Stimulated activated CD8-positive, alpha-beta memory T cell treated with anti-CD3 and anti-CD28 coated beads, Interleukin-15, amount 100 ng/mL, for 48 hours (primary cell): ENCODE data around the gene CLOCK.

Experiments used
- DNase-seq, 2 donors: peaks; one replicate each; pipeline ENCODE4 v3.0.0-alpha.2; 2020; ENCODE audit warnings: low read depth in 2 of 2

The CLOCK gene

DNA sequence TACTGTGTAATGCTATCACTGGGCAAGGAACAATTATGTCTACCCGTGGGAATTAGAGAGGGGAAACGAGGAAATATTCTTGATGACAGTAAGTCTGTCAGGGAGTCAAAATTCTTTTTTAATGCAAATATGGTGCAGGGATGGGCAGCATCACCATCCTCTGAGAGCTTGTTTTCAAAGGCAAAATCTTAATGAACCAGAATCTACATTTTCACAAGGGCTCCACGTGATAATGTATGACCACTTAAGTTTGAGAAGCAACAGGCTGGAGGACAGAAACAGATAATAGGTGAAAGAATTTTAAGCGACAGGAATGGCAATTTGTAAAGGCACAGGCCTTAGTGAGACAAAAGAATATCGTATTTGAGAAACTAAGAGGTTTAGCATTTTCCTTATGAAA, 63.4 kb downstream of the CLOCK start:
- no peak for DNase-seq

DNA sequence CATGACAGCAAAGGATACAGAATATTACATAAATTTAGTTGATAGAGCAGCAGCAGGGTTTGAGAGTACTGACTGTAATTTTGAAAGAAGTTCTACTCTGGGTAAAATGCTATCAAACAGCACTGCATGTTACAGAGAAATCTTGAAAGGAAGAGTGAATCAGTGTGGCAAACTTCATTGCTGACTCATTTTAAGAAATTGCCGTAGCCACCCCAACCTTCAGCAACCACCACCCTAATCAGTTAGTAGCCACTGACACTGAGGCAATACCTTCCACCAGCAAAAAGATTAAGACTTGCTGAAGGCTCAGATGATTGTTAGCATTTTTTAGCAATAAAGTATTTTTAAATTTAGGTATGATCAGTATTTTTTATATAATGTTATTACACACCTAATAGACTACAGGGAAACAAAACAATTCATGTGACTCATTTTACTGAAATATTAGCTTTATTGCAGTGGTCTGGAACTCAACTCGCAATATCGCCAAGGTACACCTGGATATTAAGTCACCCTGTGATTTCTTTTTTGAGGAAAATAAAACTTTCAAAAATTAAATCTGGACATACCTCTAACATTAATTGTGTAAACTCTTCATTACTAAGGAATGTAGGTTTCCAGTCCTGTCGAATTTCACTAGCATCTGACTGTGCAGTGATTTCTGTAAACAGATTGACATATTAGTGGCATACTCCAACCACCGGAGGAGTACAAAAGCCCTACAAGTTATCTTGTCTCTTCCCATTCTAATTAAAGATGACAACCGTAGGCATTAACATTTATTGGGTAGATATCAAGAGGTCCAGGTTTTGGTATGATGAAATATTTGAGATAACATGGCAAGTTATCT, 71.1 kb downstream of the CLOCK start:
- DNase-seq = peak in 1 of 2 donors; percentile 2

DNA sequence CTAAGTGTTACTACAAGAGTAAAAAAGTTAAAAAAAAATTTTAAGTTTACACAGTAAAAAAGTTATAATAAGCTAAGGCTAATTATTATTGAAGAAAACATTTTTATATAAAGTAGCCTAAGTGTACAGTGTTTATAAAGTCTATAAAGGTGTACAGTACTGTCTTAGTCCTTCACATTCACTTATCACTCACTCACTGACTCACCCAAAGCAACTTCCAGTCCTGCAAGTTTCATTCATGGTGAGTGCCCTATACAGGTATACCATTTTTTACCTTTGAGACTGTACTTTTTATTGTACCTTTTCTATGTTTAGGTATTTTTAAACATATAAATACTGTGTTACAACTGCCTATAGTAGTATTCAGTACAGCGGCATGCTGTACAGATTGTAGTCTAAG, 76.7 kb downstream of the CLOCK start:
- no peak for DNase-seq

DNA sequence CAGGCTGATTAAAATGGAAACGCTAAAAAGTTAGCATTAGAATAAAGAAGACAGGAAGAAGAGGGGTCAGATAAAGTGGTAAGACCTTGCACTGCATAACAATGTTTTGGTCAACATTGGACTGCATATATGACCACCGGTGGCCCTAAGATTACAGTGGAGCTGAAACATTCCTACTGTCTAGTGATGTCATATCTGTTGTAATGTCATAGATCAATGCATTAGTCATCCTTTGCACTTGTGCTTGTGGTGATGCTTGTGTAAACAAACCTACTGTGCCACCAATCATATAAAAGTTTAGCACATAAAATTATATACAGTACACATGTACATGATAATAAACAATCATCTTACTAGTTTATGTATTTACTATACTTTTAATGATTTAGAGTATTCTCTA, 78.0 kb downstream of the CLOCK start:
- no peak for DNase-seq

DNA sequence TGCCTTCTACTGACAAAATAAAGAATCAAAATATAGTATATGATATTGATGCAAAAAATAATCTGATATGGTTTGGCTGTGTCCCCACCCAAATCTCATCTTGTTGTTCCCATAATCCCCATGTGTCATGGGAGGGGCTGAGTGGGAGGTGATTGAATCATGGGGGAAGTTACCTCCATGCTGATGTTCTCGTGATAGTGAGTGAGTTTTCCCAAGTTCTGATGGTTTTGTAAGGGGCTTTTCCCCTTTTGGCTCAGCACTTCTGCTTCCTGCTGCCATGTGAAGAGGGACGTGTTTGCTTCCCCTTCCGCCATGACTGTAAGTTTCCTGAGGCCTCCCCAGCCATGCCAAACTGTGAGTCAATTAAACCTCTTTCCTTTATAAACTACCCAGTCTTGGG, 80.7 kb downstream of the CLOCK start:
- DNase-seq = no peak

DNA sequence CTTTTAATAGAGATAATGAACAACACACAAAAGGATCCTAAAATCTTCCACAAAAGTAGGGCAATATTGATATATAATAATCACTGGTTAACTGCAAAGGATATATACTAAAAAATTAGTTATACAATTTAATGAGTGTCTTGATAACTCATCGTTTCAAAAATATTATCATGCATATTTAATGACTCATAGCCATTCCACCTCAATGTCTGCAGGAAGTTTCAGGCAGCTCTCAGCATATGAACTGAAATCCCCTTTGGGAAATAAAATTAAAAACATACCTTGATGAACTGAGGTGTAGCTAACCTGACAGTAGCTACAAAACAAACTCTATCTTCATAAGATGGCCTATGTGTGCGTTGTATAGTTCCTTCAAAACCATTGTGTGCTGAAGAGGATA, 88.1 kb downstream of the CLOCK start:
- DNase-seq = no peak

DNA sequence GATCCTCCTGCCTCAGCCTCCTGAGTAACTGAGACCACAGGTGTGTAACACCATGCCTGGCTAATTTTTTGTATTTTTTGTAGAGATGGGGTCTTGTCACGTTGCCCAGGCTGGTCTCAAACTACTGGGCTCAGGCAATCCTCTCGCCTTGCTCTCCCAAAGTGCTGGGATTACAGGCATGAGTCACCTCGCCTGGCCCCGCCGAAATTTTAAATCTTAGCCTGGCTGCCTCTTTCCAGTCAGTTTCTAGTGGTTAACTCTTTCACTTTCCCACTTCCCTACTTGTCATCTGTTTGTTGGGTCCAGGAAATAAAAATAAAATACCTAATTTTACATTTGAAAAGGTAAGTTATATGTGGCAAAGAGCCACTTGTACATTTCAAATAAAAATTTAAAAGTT, 88.5 kb downstream of the CLOCK start:
- DNase-seq = no peak

DNA sequence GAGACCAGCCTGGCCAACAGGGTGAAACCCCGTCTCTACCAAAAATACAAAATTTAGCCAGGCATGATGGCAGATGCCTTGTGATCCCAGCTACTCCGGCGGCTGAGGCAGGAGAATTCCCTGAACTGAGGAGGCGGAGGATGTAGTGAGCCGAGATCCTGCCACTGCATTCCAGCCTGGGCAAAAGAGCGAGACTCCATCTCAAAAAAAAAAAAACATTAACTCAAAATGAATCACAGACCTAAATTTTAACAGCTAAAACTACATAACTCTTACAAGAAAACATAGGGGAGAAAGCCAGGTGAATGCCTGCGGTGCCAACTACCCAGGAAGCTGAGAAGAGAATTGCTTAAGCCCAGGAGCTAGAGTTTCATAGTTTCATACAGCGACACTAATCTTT, 96.1 kb downstream of the CLOCK start:
- DNase-seq = no peak

DNA sequence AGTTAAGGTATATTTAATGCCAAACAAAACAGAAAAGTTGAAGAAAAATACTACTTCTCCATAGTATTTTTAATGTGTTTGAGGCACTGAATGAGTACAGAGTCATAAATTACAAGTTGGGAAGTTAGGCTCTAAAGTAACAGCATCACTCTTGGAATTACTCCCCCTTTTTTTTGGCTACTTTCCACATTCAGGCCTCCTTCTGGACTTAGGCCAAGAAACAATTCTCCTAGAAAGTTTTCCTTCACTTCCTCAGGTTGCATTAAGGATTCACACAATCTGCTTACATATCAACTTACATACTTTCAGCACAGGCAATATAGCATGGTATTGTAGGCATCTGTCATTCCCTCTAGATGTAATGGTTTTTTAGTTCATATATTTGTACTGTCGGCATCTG, 98.9 kb downstream of the CLOCK start:
- no peak for DNase-seq

DNA sequence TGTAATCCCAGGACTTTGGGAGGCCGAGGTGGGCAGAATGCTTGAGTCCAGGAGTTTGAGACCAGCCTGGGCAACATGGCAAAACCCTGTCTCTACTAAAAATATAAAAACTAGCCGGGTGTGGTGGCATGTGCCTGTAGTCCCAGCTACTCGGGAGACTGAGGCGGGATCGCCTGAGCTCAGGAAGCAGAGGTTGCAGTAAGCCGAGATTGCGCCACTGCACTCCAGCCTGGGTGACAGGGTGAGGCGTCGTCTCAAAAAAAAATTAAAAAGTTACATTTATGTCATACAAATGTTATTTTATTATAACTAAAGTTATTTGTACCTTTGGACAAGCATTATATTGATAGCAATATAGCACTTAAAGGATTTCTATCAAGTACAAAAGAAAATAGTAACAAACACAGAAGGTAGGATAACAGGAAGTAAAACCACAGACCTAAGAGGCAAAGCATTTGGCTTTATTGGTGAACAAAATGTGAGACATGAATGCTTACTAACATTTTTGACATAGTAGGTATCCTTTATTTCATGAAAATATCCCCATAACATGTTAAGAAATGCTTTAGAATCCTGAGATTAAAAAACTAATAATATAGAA, 99.5 kb downstream of the CLOCK start:
- no peak for DNase-seq

DNA sequence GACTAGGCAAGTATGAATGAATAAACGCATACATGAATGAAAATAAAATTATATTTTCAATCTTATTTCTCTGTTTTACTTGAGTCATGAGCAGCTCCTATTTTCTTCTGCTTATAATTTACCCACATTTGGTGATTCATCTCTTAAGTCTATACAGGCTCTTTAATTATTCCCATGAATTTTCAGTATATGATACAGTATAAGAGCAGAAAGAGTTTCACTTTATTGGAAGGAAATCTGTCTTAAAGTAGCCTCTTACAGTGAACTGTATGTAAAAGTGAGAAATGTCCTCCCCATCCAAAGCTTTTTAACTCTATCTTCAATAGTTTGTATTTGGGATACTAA, 100.2 kb downstream of the CLOCK start:
- DNase-seq = no peak

DNA sequence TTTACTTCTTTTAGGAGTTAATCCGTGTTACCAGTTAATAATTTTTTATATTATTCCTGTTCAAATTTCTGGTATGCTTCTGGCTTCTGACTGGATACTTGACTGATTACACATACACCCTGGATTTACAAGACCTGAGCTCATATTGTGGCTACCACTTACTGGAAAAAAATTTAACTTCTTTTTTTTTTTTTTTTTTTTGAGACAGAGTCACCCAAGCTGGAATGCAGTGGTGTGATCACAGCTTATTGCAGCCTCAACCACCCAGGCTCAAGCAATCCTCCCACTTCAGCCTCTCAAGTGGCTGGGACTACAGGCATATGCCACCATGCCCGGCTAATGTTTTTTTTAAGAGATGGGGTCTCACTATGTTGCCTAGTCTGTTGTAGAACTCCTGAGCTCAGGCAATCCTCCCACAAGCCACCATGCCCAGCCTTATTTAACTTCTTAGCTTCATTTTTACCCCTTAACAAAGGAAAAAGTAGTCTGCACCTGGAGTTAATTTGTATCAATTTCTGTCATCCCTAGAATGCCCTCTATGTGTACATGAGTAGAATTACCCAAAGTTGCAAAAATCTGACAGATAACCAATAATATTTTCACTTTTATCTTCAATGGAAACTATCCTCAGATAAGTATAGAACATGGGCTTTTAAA, 100.7 kb downstream of the CLOCK start:
- DNase-seq = no peak

DNA sequence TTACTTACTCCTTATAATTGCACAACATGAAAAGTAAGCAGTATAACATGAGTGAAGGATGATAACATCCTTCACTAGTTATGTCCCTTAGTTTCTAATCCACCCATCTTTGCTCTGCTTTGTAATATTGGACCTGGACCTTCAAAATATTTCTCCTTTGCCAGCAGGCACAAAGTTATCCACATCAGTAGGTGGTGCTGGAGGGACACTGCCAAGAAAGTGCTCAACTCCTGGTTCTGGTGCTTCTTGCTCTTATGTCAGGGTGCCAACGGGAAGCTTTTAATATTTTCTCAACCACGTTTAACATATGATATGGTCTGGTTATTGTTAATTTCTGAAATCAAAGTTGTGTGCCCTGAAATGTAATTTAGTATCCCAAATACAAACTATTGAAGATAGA, 101.9 kb downstream of the CLOCK start:
- DNase-seq = no peak

DNA sequence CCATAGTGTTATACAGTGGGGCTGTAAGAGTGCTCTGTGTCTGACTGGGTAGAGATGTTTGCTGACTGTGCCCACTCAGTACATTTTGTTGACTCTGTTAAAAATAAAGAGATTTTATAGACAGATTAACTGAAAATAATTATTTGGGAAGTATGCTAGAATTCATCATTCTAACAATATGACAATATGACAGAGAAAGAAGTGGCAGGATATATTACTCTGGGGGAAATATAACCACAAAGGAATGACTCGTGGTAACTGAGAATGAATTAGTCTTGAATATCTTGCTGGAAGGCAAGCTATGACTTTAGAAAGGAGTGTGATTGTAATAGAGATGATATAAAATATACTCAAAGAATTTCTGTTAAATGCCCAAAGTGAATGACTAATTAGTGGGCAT, 104.2 kb downstream of the CLOCK start:
- DNase-seq = no peak

DNA sequence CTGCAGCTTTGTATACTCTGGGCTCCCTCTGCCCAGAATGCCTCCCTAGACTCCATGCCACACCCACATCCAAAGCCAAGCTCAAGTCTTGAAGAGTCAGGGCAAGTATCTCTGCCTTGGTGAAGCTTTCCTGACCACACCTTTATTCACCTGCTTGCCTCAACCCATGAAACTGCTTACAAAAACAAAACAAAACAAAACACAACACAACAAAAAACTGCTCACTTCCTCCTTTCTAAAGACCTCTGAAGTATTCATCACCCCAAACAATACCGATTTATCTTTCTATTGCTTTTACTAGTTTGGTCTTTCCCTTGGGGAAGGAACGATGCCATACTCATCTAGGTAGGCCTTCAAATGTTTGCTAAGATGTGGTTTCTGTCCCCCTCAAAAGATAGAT, 105.9 kb downstream of the CLOCK start:
- no peak for DNase-seq

DNA sequence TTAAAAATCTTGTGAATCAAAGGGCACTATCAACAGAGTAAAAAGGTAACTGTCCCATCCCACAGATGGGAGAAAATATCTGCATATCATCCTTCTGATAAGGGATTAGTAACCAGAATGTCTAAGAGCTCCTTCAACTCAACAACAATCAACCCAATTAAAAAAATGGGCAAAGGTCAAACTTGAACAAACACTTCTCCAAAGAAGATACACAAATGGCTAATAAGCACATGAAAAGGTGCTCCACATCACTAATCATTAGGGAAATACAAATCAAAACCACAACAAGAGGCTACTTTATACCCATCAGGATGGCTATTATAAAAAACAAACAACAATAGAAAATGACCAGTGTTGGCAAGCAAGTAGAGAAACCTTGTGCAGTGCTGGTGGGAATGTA, 107.7 kb downstream of the CLOCK start:
- no peak for DNase-seq

DNA sequence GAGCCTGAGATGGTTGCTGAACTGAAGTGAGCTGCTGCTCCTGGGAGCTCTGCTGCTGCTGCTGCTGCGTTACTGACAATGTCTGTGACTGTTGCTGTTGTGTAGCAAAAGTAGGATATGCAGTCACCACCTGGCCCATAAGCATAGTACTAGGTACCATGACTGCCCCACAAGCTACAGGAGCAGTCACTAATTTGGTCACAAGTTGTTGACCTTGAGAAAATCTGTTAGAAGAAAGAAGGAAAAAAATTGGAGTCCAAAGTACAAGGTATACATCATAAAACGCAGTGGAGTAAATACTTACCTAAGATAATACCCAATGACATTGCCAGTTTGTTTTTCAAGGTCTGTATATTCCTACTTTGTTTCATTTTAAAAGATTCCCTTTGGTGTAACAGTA, 108.4 kb downstream of the CLOCK start:
- no peak for DNase-seq

DNA sequence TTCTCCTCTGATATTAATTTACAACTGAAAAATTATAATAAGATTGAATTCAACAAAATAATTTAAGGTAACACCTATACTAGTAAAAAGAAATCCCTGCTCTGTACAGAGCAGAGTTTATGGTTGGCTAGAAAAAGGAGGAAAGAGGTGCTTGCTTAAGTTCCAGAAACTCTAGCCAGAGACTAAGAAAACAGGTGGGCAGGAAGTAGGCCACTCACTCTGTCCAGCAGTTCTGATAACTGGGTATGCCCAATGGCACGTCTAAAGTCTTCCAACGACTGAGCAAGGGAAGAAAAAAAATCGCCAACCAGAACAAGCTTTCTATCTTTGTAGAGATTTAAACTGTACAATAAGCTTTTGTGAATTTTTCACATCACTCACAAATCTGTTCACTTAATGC, 108.9 kb downstream of the CLOCK start:
- no peak for DNase-seq

DNA sequence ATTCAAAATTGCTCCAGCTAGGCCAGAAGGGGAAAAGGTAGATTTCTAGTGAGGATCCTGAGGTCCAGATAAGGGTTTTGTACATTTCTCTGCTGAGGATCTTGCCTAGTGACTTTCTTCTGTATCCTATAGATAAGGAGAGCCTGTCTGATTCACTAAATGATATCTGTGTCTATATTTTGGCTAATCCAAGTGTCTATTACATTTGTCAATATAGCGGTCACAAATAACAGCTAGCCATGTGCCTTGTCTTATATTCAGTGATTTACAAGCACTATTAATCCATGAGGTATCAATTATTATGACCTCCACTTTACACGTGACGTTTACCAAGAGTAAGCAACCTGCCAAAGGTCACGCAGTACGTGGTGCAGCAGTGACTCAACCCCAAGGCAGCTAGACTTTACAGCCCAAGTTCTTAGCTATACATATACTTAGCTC, 109.3 kb downstream of the CLOCK start:
- no peak for DNase-seq

DNA sequence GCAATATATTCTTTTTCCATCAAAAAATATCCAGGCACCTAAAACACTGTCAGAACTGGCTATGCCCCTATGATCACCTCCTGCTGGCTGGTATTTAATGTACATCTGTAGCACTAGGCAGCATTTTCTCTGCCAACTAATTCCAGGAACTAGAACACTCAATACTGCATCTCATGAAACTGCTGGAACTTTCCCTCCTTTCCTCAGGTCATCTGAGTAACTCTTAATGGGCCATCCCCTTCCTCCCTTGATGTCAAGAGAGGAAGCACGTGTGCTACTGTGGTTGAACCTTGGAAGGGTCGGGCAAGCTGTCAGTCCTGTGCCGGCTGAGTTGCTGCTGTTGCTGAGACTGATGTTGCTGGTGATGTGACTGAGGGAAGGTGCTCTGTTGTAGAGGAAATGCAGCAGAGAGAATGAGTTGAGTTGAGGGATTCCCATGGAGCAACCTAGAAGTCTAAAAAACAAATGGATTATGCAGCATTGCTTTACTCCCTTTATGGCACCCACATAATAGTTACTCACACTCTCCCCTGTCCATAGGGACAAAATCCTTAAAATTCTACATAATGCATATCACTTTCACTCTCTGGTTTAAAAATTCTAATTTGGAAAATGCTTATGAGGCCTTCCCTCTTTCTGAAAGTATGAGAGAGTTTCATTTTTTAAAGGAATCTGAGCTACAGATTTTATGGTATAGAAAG, 111.4 kb downstream of the CLOCK start:
- DNase-seq = peak; percentile 8 to 11

DNA sequence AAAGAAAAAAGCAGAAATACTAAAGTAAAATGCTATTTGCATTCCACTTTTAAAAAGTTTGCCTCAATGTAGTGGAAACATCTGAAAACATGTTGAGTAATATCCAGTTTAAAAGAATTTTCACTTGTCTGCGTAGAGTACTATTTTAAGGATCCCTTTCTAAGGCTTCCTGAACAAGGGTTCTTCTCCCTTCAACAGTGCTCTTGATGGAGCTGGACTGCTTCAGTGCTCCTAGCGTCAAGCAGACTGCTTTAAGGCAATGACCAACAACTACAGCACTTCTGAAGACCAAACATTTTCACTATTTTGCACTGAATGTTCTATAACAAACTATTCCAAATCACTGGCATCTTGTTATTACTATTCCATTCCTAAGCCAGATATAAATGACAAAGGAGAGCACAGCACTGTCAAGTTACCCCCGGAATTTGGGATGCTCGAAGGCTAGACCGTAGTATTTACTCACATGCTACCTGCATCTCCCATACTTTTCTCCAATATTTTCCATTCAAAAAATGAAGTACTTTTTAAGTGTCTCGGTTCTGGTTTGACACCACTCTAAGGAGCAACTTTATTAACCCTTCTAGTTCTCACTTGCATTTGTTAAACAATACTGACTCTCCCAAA, 114.9 kb downstream of the CLOCK start:
- no peak for DNase-seq

DNA sequence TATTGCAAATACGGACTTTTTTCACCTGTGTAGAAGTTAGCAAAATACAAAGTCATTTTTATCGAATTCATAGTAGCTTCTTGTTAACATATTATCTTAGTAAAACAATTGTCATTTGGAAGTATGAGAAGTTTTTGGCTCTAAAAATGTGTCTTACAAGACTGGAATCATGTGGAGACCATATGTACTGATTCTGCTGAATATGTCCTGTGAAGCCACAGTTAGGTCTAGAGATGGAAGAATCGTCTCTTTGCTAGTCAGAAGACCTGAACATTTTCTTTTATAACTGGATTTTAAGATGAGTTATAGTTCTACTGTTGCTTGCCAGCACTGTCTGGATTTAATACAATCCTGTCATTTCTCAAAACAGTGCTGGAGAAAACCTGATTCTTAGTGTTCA, 121.9 kb downstream of the CLOCK start:
- no peak for DNase-seq
